Caco-2 (cell line): ENCODE data around the gene RNF41. TPM values are rescaled to one million over a fixed set of nuclear protein-coding genes. Genes with fewer than 3 reads are reported as not detected.

ENCODE experiments used
- BruUV-seq: library from RNA; stranded (reverse); fragments of 400-500 nt; replicated peaks from 2 replicates; lab custom pipeline; 2021; lab: Mats Ljungman, UMichigan
- CTCF ChIA-PET: fragments of 300-600 bp; sonication (Branson Sonifier 250); formaldehyde crosslinking; loops from one replicate; lab custom pipeline; 2022; ENCODE audit warnings: antibody characterized with exemption; lab: Charles Lee
- POLR2A ChIA-PET: fragments of 300-600 bp; sonication (Branson Sonifier 250); formaldehyde crosslinking; loops from one replicate; lab custom pipeline; 2022; ENCODE audit warnings: antibody characterized with exemption; lab: Charles Lee
- DNase-seq, 2 experiments: peaks; one replicate each; pipeline versions ENCODE4 v3.0.0 to v3.0.0-alpha.2; 2020 to 2022
- H3K27me3 ChIP-seq: replicated peaks from 2 replicates; pipeline ENCODE4 v1.6.0; 2011; ENCODE audit warnings: low read length; ENCODE audit not compliant: control insufficient read depth, insufficient read depth
- H3K36me3 ChIP-seq: 2 replicates; pipeline ENCODE4 v1.5.1; 2011; ENCODE audit warnings: low read length; ENCODE audit not compliant: control insufficient read depth, insufficient read depth
- H3K4me1 ChIP-seq: fragments of 250-450 bp; sonication (Bioruptor Pico); 2 replicates; pipeline ENCODE4 v1.5.1; 2020; ENCODE audit warnings: mild to moderate bottlenecking
- H3K4me3 ChIP-seq: 2 replicates; pipeline ENCODE4 v1.5.1; 2011; ENCODE audit warnings: low read depth, mild to moderate bottlenecking, control low read depth, low read length
- H3K9me3 ChIP-seq: fragments of 250-450 bp; sonication (Bioruptor Pico); 2 replicates; pipeline ENCODE4 v1.5.1; 2020; ENCODE audit warnings: mild to moderate bottlenecking, moderate library complexity
- H3K27ac Mint-ChIP-seq: one replicate; pipeline ENCODE4 v1.8.0; 2022; ENCODE audit warnings: mixed read lengths; ENCODE audit not compliant: unreplicated experiment
- H3K27me3 Mint-ChIP-seq: one replicate; pipeline ENCODE4 v1.8.0; 2022; ENCODE audit warnings: mixed read lengths; ENCODE audit not compliant: insufficient read depth, unreplicated experiment
- H3K36me3 Mint-ChIP-seq: one replicate; pipeline ENCODE4 v1.8.0; 2022; ENCODE audit warnings: mild to moderate bottlenecking, mixed read lengths; ENCODE audit not compliant: insufficient read depth, unreplicated experiment
- H3K4me1 Mint-ChIP-seq: one replicate; pipeline ENCODE4 v1.8.0; 2022; ENCODE audit warnings: low read depth, mixed read lengths; ENCODE audit not compliant: unreplicated experiment
- H3K4me3 Mint-ChIP-seq: one replicate; pipeline ENCODE4 v1.8.0; 2022; ENCODE audit warnings: mild to moderate bottlenecking, moderate library complexity, mixed read lengths; ENCODE audit not compliant: unreplicated experiment
- H3K9me3 Mint-ChIP-seq: one replicate; pipeline ENCODE4 v1.8.0; 2022; ENCODE audit warnings: mixed read lengths; ENCODE audit not compliant: unreplicated experiment
- CTCF ChIP-seq, 2 experiments: fragments of 200-600 bp in 1 of 2; IDR thresholded peaks; 1 replicate in 1 of 2; 2 replicates in 1 of 2; pipeline versions ENCODE4 v1.5.1 to v1.8.0; 2011 to 2022; ENCODE audit warnings: antibody characterized with exemption in 1 of 2, control low read depth in 1 of 2, inconsistent platforms in 1 of 2, low read depth in 1 of 2, low read length in 1 of 2, mild to moderate bottlenecking in 1 of 2, moderate library complexity in 1 of 2; ENCODE audit not compliant: insufficient read depth in 1 of 2, severe bottlenecking in 1 of 2, unreplicated experiment in 1 of 2
- intact Hi-C: fragments of 100-400 bp; cut with micrococcal nuclease; formaldehyde crosslinking; loops from one replicate; pipeline ENCODE4 v1.10.0; 2022; ENCODE audit not compliant: unreplicated experiment
- total RNA-seq: library from RNA; stranded (reverse); gene quantifications from 2 replicates; pipeline ENCODE4 v1.2.3, GENCODE V29; 2022

RNF41 gene
- total RNA-seq, 1 experiment from 2014 or later: 53.4 TPM

- TF ChIP-seq CTCF (IDR thresholded peaks at IDR 0.05; ENCODE audit: insufficient read depth in 1 of 2, low read depth in 1 of 2, low read length in 1 of 2, severe bottlenecking in 1 of 2, unreplicated experiment in 1 of 2): no peak
- H3K4me3 Mint-ChIP-seq: no peak overlapping the region
- Histone ChIP-seq H3K4me3 (no peak overlapping the region), H3K27me3 (no peaks in the 10 kb centered on the region), H3K36me3 (peaks cover 3% of the 10 kb centered on the region), H3K4me1 (peaks cover 14% of the 10 kb centered on the region), H3K9me3 (no peaks in the 10 kb centered on the region)
- peaks cover 96% of the 10 kb centered on the region for H3K36me3 Mint-ChIP-seq
- ChIA-PET CTCF (interaction anchor here (1.3 to 1.5 kb wide), 2 partner anchors 12 to 36 kb away, joined by 4 to 5 read pairs; partner anchors contain the start of genes ESYT1 and MYL6B), POLR2A (interaction anchor here (0.6 to 1.4 kb wide), 3 partner anchors 36 to 196 kb away, joined by 3 to 8 read pairs (median 3); partner anchors contain the start of genes ESYT1 and STAT2)
- no peaks in the 10 kb centered on the region for H3K9me3 Mint-ChIP-seq
- H3K27ac Mint-ChIP-seq: peak overlapping the region; percentile 73
- DNase-seq: no peak
- no TSS peak for BruUV-seq
- H3K4me1 Mint-ChIP-seq: peaks cover 27% of the 10 kb centered on the region
- H3K27me3 Mint-ChIP-seq: no peaks in the 10 kb centered on the region
- intact Hi-C loops: no loop called here
Observed at GRCh38 chr12:56163533-56164344, 58.0 kb downstream of the RNF41 start.

GRCh38 chr12:56162468-56163290 is 59.0 kb downstream of the RNF41 start:
- Histone ChIP-seq H3K9me3 (no peaks in the 10 kb centered on the region), H3K27me3 (no peaks in the 10 kb centered on the region), H3K36me3 (peaks cover 3% of the 10 kb centered on the region), H3K4me3 (no peak overlapping the region), H3K4me1 (peaks cover 14% of the 10 kb centered on the region)
- BruUV-seq: TSS peak; percentile 23
- Mint-ChIP-seq H3K27me3 (no peaks in the 10 kb centered on the region), H3K27ac (no peak overlapping the region), H3K4me3 (peak overlapping the region; percentile 25), H3K9me3 (no peaks in the 10 kb centered on the region), H3K36me3 (peaks cover 99% of the 10 kb centered on the region), H3K4me1 (peaks cover 25% of the 10 kb centered on the region)
- DNase-seq: no peak
- ChIA-PET POLR2A (interaction anchor here (0.6 to 1.4 kb wide), 4 partner anchors 11 to 197 kb away, joined by 3 to 8 read pairs (median 5); partner anchors contain the start of genes ESYT1, MYL6B and STAT2), CTCF (interaction anchor here (0.6 to 1.7 kb wide), 6 partner anchors 11 to 154 kb away, joined by 3 to 6 read pairs (median 4); partner anchors contain the start of genes ESYT1, MYL6B and ZC3H10)
- intact Hi-C loops: no loop called here
- no peak for TF ChIP-seq CTCF (IDR thresholded peaks at IDR 0.05; ENCODE audit: insufficient read depth in 1 of 2, low read depth in 1 of 2, low read length in 1 of 2, severe bottlenecking in 1 of 2, unreplicated experiment in 1 of 2)
